Transverse colon (tissue), 4 donors: ENCODE data around the gene SLCO4A1. TPM values are rescaled to one million over a fixed set of nuclear protein-coding genes. Genes with fewer than 3 reads are reported as not detected.

Experiments used
- DNase-seq: peaks from one replicate; pipeline ENCODE4 v3.0.0-alpha.2; 2019
- H3K27ac ChIP-seq, 4 donors: fragments of 200-600 bp; sonication (generic); 2 replicates each; pipeline ENCODE4 v1.5.1; 2016 to 2018; ENCODE audit warnings: inconsistent platforms in 4 of 4
- H3K27me3 ChIP-seq: fragments of 200-600 bp; sonication (generic); 2 replicates; pipeline ENCODE4 v1.5.1; 2017; ENCODE audit warnings: inconsistent platforms
- H3K36me3 ChIP-seq, 4 donors: fragments of 200-600 bp; sonication (generic); 2 replicates each; pipeline ENCODE4 v1.5.1; 2017 to 2019; ENCODE audit warnings: inconsistent platforms in 4 of 4
- H3K4me1 ChIP-seq, 4 donors: fragments of 200-600 bp; sonication (generic); 2 replicates each; pipeline ENCODE4 v1.5.1; 2017 to 2020; ENCODE audit warnings: inconsistent platforms in 4 of 4
- H3K4me3 ChIP-seq, 4 donors: fragments of 200-600 bp; sonication (generic); 1 replicate in 1 of 4; 2 replicates in 3 of 4; pipeline versions ENCODE4 v1.5.1 to v1.6.1; 2017 to 2019; ENCODE audit warnings: inconsistent platforms in 4 of 4
- H3K9me3 ChIP-seq, 2 donors: fragments of 200-600 bp; sonication (generic); 2 replicates each; pipeline ENCODE4 v1.5.1; 2017 to 2019; ENCODE audit warnings: inconsistent platforms in 2 of 2
- CTCF ChIP-seq, 5 experiments: fragments of 200-600 bp in 3 of 5; fragments of 450-650 bp in 2 of 5; sonication (generic) in 3 of 5; IDR thresholded peaks; 1 replicate in 2 of 5; 2 replicates in 3 of 5; pipeline ENCODE4 v1.5.1; 2016 to 2017; ENCODE audit warnings: antibody characterized with exemption in 5 of 5, inconsistent platforms in 3 of 5, mild to moderate bottlenecking in 2 of 5, moderate library complexity in 1 of 5
- EP300 ChIP-seq: sonication (generic); formaldehyde crosslinking; IDR thresholded peaks from one replicate; pipeline ENCODE4 v1.6.1; 2017; ENCODE audit warnings: antibody characterized with exemption, low read depth
- POLR2A ChIP-seq: fragments of 450-650 bp; IDR thresholded peaks from one replicate; pipeline ENCODE4 v1.6.1; 2016; ENCODE audit warnings: antibody characterized with exemption, mild to moderate bottlenecking, moderate library complexity
- POLR2AphosphoS5 ChIP-seq, 3 donors: sonication (generic); formaldehyde crosslinking; IDR thresholded peaks; one replicate each; pipeline ENCODE4 v1.6.1; 2016; ENCODE audit warnings: antibody characterized with exemption in 3 of 3
- WGBS, 2 donors: methylation state at CpG; one replicate each; pipeline ENCODE4 v1.1.5; 2018; ENCODE audit warnings: low coverage in 1 of 2; 5-methylcytosine and 5-hydroxymethylcytosine counted together
- in situ Hi-C, 4 donors: fragments of 200-750 bp; cut with MboI; loops; one replicate each; pipeline versions ENCODE4 v1.15.0 to v1.15.1; 2017; ENCODE audit warnings: low sequenced_read_pairs in 3 of 4, low pct_ligation_motif_present in 1 of 4, low pct_unique_long_range_greater_than_20kb in 1 of 4
- intact Hi-C: fragments of 100-400 bp; cut with DNase I; formaldehyde crosslinking; loops from one replicate; pipeline ENCODE4 v1.15.1; 2023; ENCODE audit warnings: low total_unique reads
- total RNA-seq, 4 donors: library from RNA; depleted of rRNA; stranded (reverse); fragments of >200 nt; gene quantifications; one replicate each; pipeline ENCODE4 v1.1.0, GENCODE V29; 2016

SLCO4A1 gene
- total RNA-seq, 4 donors from 2014 or later: 13.7 to 375 (median 60.0) TPM

- WGBS, 2 donors: 82% methylated on average over 21 of the region's 21 CpGs; no CpG with 5 or more reads in 1 of the 2 donors
- Histone ChIP-seq H3K36me3 (no peaks in the 10 kb centered on the region), H3K27me3 (peaks cover 35% of the 10 kb centered on the region), H3K4me3 (no peak overlapping the region), H3K9me3 (no peaks in the 10 kb centered on the region), H3K27ac (no peak overlapping the region), H3K4me1 (peaks cover 0 to 25% (median 11%) of the 10 kb centered on the region in 4 donors)
- intact Hi-C loops (no loop called here), in situ Hi-C loops (no loop called here)
- TF ChIP-seq POLR2A (no peak), EP300 (no peak), POLR2AphosphoS5 (IDR thresholded peaks at IDR 0.05) (no peak), CTCF (IDR thresholded peaks at IDR 0.05) (no peak)
- DNase-seq: no peak
Measured at GRCh38 chr20:62607366-62608217, 34.7 kb upstream of the SLCO4A1 start.

DNA sequence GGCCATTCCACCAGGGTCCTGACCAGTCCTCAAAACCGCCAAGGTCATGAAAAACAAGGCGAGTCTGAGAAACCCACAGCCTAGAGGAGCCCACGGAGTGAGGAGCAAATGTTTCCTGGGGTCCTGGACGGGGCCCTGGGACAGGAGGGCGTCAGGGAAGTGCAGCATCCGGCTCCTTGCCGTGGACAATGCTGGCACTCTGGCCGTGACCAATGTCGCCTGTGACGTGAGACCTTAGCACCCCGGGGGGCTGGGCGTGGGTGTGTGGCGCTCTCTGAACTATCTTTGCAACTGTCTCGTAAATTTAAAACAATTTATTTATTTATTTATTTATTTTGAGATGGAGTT, 34.1 kb upstream of the SLCO4A1 start:
- no peak for TF ChIP-seq CTCF (IDR thresholded peaks at IDR 0.05)
- TF ChIP-seq POLR2A: no peak
- no peak for TF ChIP-seq POLR2AphosphoS5 (IDR thresholded peaks at IDR 0.05)
- TF ChIP-seq EP300: no peak
- H3K36me3 ChIP-seq: no peaks in the 10 kb centered on the region
- H3K9me3 ChIP-seq: no peaks in the 10 kb centered on the region
- DNase-seq: no peak
- in situ Hi-C loops: no loop called here
- peaks cover 0 to 19% (median 8%) of the 10 kb centered on the region in 4 donors for H3K4me1 ChIP-seq
- no peak overlapping the region for H3K4me3 ChIP-seq
- H3K27me3 ChIP-seq: peaks cover 33% of the 10 kb centered on the region
- H3K27ac ChIP-seq: no peak overlapping the region
- intact Hi-C loops: no loop called here
- 79 to 83% methylated on average over 9 to 14 of the region's 14 CpGs for WGBS, 2 donors

DNA sequence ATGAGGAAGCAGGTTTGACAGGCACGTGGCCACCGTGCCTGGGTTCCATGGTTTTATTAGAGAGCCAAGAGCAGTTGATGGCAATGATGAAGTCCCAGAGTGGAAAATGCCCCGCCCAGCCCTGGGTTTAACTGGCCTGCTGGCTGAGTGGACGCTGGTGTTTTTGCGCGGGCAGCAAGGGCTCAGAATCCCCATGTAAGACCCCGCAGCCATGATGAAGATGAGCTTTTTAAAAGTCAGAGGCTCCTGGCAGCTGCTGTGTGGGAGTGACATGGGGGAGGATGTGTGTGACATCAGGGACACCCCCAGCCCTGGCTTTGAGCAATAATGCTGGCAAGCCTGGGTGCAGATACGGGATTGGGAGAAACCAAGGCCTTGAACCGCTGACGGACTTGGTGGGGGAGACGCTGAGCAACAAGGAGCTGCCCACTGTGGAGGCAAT, 33.0 kb upstream of the SLCO4A1 start:
- peaks cover 0 to 16% (median 7%) of the 10 kb centered on the region in 4 donors for H3K4me1 ChIP-seq
- H3K27ac ChIP-seq: no peak overlapping the region
- in situ Hi-C loops: no loop called here
- no peak for DNase-seq
- intact Hi-C loops: no loop called here
- peaks cover 27% of the 10 kb centered on the region for H3K27me3 ChIP-seq
- H3K36me3 ChIP-seq: no peaks in the 10 kb centered on the region
- no peaks in the 10 kb centered on the region for H3K9me3 ChIP-seq
- TF ChIP-seq POLR2A (no peak), POLR2AphosphoS5 (IDR thresholded peaks at IDR 0.05) (no peak), EP300 (no peak), CTCF (IDR thresholded peaks at IDR 0.05) (no peak)
- H3K4me3 ChIP-seq: no peak overlapping the region
- 86 to 100% methylated on average over 1 to 11 of the region's 11 CpGs for WGBS, 2 donors

- H3K36me3 ChIP-seq: no peaks in the 10 kb centered on the region
- no peaks in the 10 kb centered on the region for H3K9me3 ChIP-seq
- no peak overlapping the region for H3K4me3 ChIP-seq
- no peak overlapping the region for H3K27ac ChIP-seq
- 85% methylated on average over 19 of the region's 22 CpGs; no CpG with 5 or more reads in 1 of the 2 donors for WGBS, 2 donors
- H3K27me3 ChIP-seq: peaks cover 24% of the 10 kb centered on the region
- TF ChIP-seq POLR2AphosphoS5 (IDR thresholded peaks at IDR 0.05): no peak
- TF ChIP-seq CTCF (IDR thresholded peaks at IDR 0.05): no peak
- TF ChIP-seq EP300: no peak
- TF ChIP-seq POLR2A: no peak
- intact Hi-C loops: loop anchor here (10.0 kb wide), 1 partner anchor 195 kb away; no protein-coding TSS in a partner anchor
- H3K4me1 ChIP-seq: peaks cover 0 to 16% (median 7%) of the 10 kb centered on the region in 4 donors
- in situ Hi-C loops: loop anchor here (5.0 to 10.0 kb wide), 3 partner anchors 105 to 115 kb away; no protein-coding TSS in a partner anchor
- DNase-seq: no peak
Measured at GRCh38 chr20:62609811-62610757, 32.2 kb upstream of the SLCO4A1 start.
